Neural progenitor cell (in vitro differentiated cells): ENCODE results near the gene ADCY2.

Experiments
- EZH2 ChIP-seq: fragments of 200-600 bp; sonication (generic); IDR thresholded peaks from 2 replicates; pipeline ENCODE4 v1.6.1; 2017; ENCODE audit warnings: antibody characterized with exemption, mild to moderate bottlenecking, moderate library complexity
- TF ChIP-seq, protein P1 (sequence below): fragments of 200-600 bp; sonication (generic); IDR thresholded peaks from 2 replicates; pipeline ENCODE4 v1.5.1; 2017; ENCODE audit warnings: antibody characterized with exemption, mild to moderate bottlenecking

DNA sequence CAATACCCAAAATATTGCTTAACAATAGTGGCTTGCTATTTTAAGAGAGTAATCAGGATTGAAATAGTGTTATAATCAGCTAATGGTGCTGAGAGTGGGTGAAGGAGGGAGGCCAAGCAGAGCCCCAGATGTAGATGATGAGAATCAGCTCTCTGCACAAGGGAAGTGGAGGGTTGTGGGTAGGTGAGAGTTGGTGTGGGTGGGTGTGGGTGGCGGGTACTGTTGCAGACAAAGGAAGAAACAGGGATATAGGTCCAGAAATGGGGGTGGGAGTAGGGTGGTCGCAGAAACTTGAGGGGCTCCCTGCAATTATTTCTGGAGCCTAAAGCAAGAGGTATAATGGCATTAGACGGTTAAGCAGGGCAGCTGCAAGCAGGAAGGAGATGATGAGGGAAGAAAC, 7.4 kb upstream of the ADCY2 start:
- TF ChIP-seq, protein P1, sequence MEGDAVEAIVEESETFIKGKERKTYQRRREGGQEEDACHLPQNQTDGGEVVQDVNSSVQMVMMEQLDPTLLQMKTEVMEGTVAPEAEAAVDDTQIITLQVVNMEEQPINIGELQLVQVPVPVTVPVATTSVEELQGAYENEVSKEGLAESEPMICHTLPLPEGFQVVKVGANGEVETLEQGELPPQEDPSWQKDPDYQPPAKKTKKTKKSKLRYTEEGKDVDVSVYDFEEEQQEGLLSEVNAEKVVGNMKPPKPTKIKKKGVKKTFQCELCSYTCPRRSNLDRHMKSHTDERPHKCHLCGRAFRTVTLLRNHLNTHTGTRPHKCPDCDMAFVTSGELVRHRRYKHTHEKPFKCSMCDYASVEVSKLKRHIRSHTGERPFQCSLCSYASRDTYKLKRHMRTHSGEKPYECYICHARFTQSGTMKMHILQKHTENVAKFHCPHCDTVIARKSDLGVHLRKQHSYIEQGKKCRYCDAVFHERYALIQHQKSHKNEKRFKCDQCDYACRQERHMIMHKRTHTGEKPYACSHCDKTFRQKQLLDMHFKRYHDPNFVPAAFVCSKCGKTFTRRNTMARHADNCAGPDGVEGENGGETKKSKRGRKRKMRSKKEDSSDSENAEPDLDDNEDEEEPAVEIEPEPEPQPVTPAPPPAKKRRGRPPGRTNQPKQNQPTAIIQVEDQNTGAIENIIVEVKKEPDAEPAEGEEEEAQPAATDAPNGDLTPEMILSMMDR, result no peak
- no peak for TF ChIP-seq EZH2
